RWPE1 (cell line): ENCODE data around the gene TNS4.

Source experiments
- CTCF ChIA-PET: fragments of 350-600 bp; sonication (Branson Sonifier 250); formaldehyde crosslinking; extraction: SDS; loops from one replicate; lab custom pipeline; 2021; lab: Yijun Ruan, JAX
- POLR2A ChIA-PET: fragments of 400-600 bp; formaldehyde crosslinking; extraction: SDS; loops from one replicate; lab custom pipeline; 2020; ENCODE audit warnings: antibody characterized with exemption; ENCODE audit not compliant: low non-redundant PET; lab: Yijun Ruan, JAX
- DNase-seq: peaks from one replicate; pipeline ENCODE4 v3.0.0; 2012; ENCODE audit warnings: low spot score
- H3K27ac ChIP-seq: fragments of 450-650 bp; 2 replicates; pipeline ENCODE4 v1.5.1; 2017
- TF ChIP-seq, protein P1 (sequence below): fragments of 450-650 bp; conservative IDR thresholded peaks from 2 replicates; pipeline ENCODE4 v1.5.1; 2017; ENCODE audit warnings: low read depth, mild to moderate bottlenecking

The TNS4 gene

DNA sequence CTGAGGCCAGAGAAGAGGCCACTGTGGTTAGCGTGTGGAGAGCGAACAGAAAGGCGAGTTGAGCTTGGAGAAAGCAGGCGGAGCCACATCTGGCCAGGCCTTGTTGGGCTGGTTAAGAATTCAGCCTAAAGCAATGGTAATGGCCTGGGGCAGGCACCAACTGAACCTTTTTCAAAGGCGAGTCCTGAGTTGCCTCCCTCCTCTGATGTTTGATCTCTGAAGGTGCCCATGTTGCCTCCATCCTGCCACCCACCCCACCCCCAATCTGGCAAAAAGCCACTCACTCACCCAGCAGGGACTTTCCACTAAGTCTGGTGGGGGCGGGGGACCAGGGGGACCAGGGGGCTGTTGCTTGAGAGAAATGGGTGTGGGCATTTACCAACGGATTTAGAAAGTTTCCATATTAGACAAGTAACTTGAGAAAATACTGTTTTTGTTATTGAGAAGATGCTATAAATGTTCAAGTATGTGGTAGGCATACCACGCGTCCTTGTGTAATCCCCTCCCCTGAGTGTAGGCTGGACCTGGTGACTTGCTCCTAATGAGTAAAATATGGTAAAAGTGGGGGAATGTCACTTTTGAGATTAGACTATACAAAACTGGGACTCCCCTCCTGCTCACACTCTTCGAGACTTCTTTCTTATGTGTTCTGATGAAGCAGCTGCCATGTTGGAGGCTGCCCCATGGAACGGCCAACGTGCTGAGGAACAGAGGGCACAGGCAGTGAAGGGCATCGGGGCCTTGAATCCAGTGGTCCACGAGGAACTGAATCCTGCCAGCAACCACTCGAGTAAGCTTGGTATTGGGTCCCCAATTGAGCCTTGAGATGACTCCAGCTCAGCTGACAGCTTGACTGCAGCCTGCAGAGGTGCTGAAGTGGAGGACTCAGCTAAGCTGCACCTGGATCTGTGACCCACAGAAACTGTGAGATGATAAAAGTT is 29.9 kb upstream of the TNS4 start:
- no peak for DNase-seq
- TF ChIP-seq, protein P1, sequence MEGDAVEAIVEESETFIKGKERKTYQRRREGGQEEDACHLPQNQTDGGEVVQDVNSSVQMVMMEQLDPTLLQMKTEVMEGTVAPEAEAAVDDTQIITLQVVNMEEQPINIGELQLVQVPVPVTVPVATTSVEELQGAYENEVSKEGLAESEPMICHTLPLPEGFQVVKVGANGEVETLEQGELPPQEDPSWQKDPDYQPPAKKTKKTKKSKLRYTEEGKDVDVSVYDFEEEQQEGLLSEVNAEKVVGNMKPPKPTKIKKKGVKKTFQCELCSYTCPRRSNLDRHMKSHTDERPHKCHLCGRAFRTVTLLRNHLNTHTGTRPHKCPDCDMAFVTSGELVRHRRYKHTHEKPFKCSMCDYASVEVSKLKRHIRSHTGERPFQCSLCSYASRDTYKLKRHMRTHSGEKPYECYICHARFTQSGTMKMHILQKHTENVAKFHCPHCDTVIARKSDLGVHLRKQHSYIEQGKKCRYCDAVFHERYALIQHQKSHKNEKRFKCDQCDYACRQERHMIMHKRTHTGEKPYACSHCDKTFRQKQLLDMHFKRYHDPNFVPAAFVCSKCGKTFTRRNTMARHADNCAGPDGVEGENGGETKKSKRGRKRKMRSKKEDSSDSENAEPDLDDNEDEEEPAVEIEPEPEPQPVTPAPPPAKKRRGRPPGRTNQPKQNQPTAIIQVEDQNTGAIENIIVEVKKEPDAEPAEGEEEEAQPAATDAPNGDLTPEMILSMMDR = no peak
- CTCF ChIA-PET = interaction anchor here (0.6 to 1.1 kb wide), 3 partner anchors 30 to 55 kb away, joined by 3 to 4 read pairs (median 4); no protein-coding TSS in a partner anchor
- POLR2A ChIA-PET = interaction anchor here (1.0 to 1.9 kb wide), 3 partner anchors 30 to 31 kb away, joined by 3 to 4 read pairs (median 3); partner anchors contain the start of gene TNS4
- peak overlapping the region; percentile 74 for H3K27ac ChIP-seq

DNA sequence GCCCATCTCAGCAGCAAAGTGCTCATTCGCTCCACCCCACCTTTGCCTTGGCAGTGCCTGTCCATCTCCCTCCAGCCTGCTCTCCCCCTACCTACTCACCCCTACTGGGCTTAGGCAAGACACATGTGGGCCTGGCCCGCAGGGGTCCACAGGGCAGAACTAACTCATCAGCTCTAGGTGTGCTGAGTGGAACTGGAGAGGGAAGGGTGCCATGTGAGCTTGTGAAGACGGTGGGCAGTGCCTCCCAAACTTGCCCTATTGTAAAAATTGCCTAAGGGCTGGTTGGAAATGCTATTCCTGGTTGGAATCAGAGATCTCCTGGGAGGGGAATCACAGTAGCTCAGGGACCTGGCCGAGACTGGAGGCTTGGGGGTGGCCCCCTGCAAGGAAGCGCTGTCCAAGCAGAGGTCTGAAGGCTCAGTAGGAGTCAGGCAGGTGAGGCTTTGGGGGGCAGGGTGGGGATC is 29.1 kb upstream of the TNS4 start:
- DNase-seq = no peak
- POLR2A ChIA-PET = interaction anchor here (0.6 to 1.2 kb wide), 2 partner anchors 29 to 44 kb away, joined by 3 read pairs; partner anchors contain the start of gene TNS4
- peak overlapping the region; percentile 74 for H3K27ac ChIP-seq
- CTCF ChIA-PET = interaction anchor here (0.6 to 0.9 kb wide), 2 partner anchors 12 to 31 kb away, joined by 3 read pairs; no protein-coding TSS in a partner anchor
- TF ChIP-seq, protein P1 = no peak

DNA sequence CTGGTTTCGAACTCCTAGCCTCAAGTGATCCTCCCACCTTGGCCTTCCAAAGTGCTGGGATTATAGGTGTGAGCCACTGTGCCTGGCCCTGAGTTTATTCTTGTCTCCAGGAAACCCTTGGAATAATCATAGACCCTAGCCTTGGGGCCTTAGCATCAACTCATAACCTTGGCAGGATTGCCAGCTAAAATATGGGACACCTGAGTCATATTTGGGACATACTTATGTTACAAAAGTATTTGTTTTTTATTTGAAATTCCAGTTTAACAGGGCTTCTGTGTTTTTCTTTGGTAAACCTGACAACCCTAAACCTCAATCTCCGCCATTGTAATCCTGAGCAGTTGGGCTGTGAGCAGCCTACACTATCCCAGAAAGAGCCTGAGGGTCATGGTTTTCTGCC is 28.6 kb upstream of the TNS4 start:
- ChIA-PET CTCF (no interaction called here), POLR2A (interaction anchor here (0.6 to 1.2 kb wide), 2 partner anchors 29 to 43 kb away, joined by 3 read pairs; partner anchors contain the start of gene TNS4)
- H3K27ac ChIP-seq = peak overlapping the region; percentile 74
- no peak for DNase-seq
- TF ChIP-seq, protein P1 = no peak

DNA sequence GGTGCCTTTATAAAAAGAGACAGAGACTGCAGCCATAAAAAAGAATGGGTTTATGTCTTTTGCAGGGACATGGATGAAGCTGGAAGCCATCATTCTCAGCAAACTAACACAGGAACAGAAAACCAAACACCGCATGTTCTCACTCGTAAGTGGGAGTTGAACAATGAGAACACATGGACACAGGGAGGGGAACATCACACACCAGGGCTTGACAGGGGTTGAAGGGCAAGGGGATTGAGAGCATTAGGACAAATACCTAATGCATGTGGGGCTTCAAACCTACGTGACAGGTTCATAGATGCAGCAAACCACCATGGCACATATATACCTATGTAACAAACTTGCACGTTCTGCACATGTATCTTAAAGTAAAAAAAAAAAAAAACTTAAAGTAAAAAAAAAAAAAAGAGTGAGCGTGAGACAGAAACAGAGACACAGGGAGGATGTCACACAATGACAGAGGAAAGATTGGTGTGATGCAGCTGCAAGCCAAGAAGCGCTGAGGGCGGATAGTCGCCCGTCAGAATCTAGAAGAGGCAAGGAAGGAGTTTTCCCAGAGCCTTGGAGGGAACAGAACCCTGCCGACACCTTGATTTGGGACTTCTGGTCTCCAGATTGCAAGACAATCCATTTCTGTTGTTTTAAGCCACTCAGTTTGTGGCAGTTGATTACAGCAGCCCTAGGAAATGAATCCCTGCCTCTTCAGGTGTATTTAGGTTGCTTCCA is 27.4 kb upstream of the TNS4 start:
- peak overlapping the region; percentile 74 for H3K27ac ChIP-seq
- ChIA-PET CTCF (interaction anchor here (0.6 to 0.7 kb wide), 2 partner anchors 29 to 502 kb away, joined by 3 read pairs; no protein-coding TSS in a partner anchor), POLR2A (interaction anchor here (0.5 to 0.6 kb wide), 2 partner anchors 53 to 75 kb away, joined by 5 to 6 read pairs; no protein-coding TSS in a partner anchor)
- TF ChIP-seq, protein P1 = no peak
- DNase-seq = no peak

DNA sequence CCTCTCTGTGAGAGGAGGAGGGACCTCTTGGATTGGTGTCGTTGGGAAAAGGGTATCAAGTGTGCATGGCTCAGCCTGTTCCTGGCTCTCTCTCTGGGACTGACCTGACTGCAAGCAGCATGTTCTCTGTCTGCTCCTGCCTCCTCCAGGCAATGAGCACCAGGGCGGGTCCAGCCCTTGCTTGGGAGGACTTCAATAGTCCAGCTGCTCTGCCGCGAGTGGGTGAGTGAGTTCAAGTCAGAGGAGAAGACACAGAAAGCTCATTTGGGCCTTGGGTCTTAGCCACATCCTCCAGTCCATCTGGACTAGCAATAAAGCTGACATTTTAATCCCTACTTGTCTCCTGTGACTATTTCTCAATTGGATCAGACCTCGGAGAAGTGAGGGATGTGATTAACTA is 25.2 kb upstream of the TNS4 start:
- TF ChIP-seq, protein P1 = no peak
- POLR2A ChIA-PET = no interaction called here
- CTCF ChIA-PET = no interaction called here
- peak overlapping the region; percentile 61 for H3K27ac ChIP-seq
- DNase-seq = no peak

DNA sequence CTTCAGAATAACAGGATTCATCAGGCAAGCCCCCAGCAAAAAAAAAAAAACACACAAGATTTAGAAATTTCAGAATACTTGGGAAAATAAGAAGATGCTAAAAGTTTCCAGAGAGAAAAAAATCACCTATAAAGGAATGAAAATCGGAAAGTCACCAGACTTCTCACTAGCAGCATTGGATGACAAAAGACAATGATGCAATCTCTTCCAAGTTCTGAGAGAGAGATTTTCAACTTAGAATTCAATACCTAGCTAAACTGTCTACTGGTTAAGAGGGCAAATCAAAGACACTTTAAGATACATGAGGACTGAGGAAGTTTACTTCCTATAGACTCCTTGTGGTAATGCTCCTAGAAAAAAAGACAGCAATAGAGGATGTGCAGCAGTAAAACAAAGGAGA is 23.9 kb upstream of the TNS4 start:
- DNase-seq = no peak
- ChIA-PET POLR2A (no interaction called here), CTCF (no interaction called here)
- TF ChIP-seq, protein P1 = no peak
- no peak overlapping the region for H3K27ac ChIP-seq
